Endothelial cell of umbilical vein (primary cell): ENCODE data around the gene MSMB. TPM values are rescaled to one million over a fixed set of nuclear protein-coding genes. Genes with fewer than 3 reads are reported as not detected.

Experiments used
- BruUV-seq: library from RNA; stranded (reverse); fragments of 400-500 nt; replicated peaks from 2 replicates; lab custom pipeline; 2021; lab: Mats Ljungman, UMichigan
- CTCF ChIA-PET: fragments of 300-600, 350-600 bp; sonication (Branson Sonifier 250); formaldehyde crosslinking; loops from one replicate; lab custom pipeline; 2021; ENCODE audit warnings: antibody characterized with exemption, inconsistent platforms; lab: Charles Lee
- POLR2A ChIA-PET: fragments of 300-600, 350-600 bp; sonication (Branson Sonifier 250); formaldehyde crosslinking; loops from one replicate; lab custom pipeline; 2021; ENCODE audit warnings: antibody characterized with exemption, inconsistent platforms; lab: Charles Lee
- DNase-seq: peaks from one replicate; pipeline ENCODE4 v3.0.0-alpha.2; 2011; ENCODE audit warnings: low read depth, low spot score
- FAIRE-seq: peaks from 2 replicates; lab custom pipeline; 2011; peaks lifted over from hg19 to GRCh38; lab: Jason Lieb, UNC
- H2AFZ ChIP-seq: 2 replicates; pipeline ENCODE4 v1.6.0; 2012; ENCODE audit warnings: low read depth, low read length, control low read depth, inconsistent platforms
- H3K27ac ChIP-seq: 2 replicates; pipeline ENCODE4 v1.5.1; 2011; ENCODE audit warnings: low read depth, mild to moderate bottlenecking, control low read depth, low read length, moderate library complexity; ENCODE audit not compliant: insufficient read depth
- H3K27me3 ChIP-seq, 2 experiments: 2 replicates each; pipeline versions ENCODE4 v1.6.0 to v1.6.1; 2011; ENCODE audit warnings: low read length in 2 of 2, mixed read lengths in 1 of 2; ENCODE audit not compliant: control insufficient read depth in 2 of 2, insufficient read depth in 2 of 2
- H3K36me3 ChIP-seq, 2 experiments: 2 replicates in 1 of 2; 3 replicates in 1 of 2; pipeline ENCODE4 v1.5.1; 2011; ENCODE audit warnings: low read length in 2 of 2, mild to moderate bottlenecking in 1 of 2, moderate library complexity in 1 of 2; ENCODE audit not compliant: control insufficient read depth in 2 of 2, insufficient read depth in 2 of 2; ENCODE audit errors: extremely low read depth in 1 of 2
- H3K4me1 ChIP-seq: 3 replicates; pipeline ENCODE4 v1.5.1; 2011; ENCODE audit warnings: mild to moderate bottlenecking, low read length; ENCODE audit not compliant: control insufficient read depth, insufficient read depth; ENCODE audit errors: extremely low read depth
- H3K4me2 ChIP-seq: 2 replicates; pipeline ENCODE4 v1.6.1; 2011; ENCODE audit warnings: low read length, control low read depth, mixed read lengths; ENCODE audit not compliant: insufficient read depth
- H3K4me3 ChIP-seq, 3 experiments: fragments of 200-600 bp in 1 of 3; sonication (generic), shearing (Covaris generic) in 1 of 3; replicated peaks in 1 of 3; 2 replicates each; pipeline ENCODE4 v1.5.1; 2011 to 2016; ENCODE audit warnings: control low read depth in 3 of 3, low read length in 3 of 3, mild to moderate bottlenecking in 2 of 3, inconsistent platforms in 1 of 3, low read depth in 1 of 3, moderate library complexity in 1 of 3; ENCODE audit not compliant: insufficient read depth in 1 of 3
- H3K79me2 ChIP-seq: 2 replicates; pipeline ENCODE4 v1.6.0; 2012; ENCODE audit warnings: low read length, inconsistent platforms; ENCODE audit not compliant: control insufficient read depth, insufficient read depth
- H3K9ac ChIP-seq: replicated peaks from 2 replicates; pipeline ENCODE3; 2011; ENCODE audit warnings: low read length, control low read depth; ENCODE audit not compliant: insufficient read depth; ENCODE audit errors: extremely low read depth
- H3K9me1 ChIP-seq: replicated peaks from 3 replicates; pipeline ENCODE4 v1.6.0; 2011; ENCODE audit warnings: mild to moderate bottlenecking, low read length; ENCODE audit not compliant: control insufficient read depth, insufficient read depth; ENCODE audit errors: extremely low read depth
- H3K9me3 ChIP-seq: replicated peaks from 2 replicates; pipeline ENCODE4 v1.5.1; 2012; ENCODE audit warnings: low read length, inconsistent platforms; ENCODE audit not compliant: control insufficient read depth, insufficient read depth
- H4K20me1 ChIP-seq: replicated peaks from 2 replicates; pipeline ENCODE3; 2011; ENCODE audit warnings: mild to moderate bottlenecking, low read length; ENCODE audit not compliant: control insufficient read depth, insufficient read depth; ENCODE audit errors: extremely low read depth
- CTCF ChIP-seq, 2 donors: IDR thresholded peaks; 1 replicate in 1 of 2; 2 replicates in 1 of 2; pipeline ENCODE4 v1.5.1; 2011; ENCODE audit warnings: low read length in 2 of 2, mild to moderate bottlenecking in 2 of 2, moderate library complexity in 2 of 2, control low read depth in 1 of 2, inconsistent platforms in 1 of 2, low read depth in 1 of 2; ENCODE audit not compliant: insufficient read depth in 1 of 2; ENCODE audit errors: extremely low read depth in 1 of 2
- EZH2 ChIP-seq: IDR thresholded peaks from 2 replicates; pipeline ENCODE4 v1.6.1; 2012; ENCODE audit warnings: borderline replicate concordance, low read depth, mild to moderate bottlenecking, moderate library complexity, low read length, inconsistent platforms; ENCODE audit not compliant: severe bottlenecking
- FOS ChIP-seq: IDR thresholded peaks from 2 replicates; pipeline ENCODE4 v1.6.1; 2011; ENCODE audit warnings: mild to moderate bottlenecking, low read length, moderate library complexity, borderline replicate concordance; ENCODE audit not compliant: insufficient read depth
- GATA2 ChIP-seq: IDR thresholded peaks from 2 replicates; pipeline ENCODE4 v1.7.0; 2011; ENCODE audit warnings: low read depth, mild to moderate bottlenecking, moderate library complexity, mixed read lengths, low read length; ENCODE audit not compliant: insufficient read length, insufficient read depth
- JUN ChIP-seq: IDR thresholded peaks from 2 replicates; pipeline ENCODE4 v1.6.1; 2011; ENCODE audit warnings: borderline replicate concordance, low read depth; ENCODE audit not compliant: insufficient read length, insufficient read depth
- MAX ChIP-seq: IDR thresholded peaks from 2 replicates; pipeline ENCODE4 v1.6.1; 2011; ENCODE audit not compliant: insufficient read depth, insufficient read length
- MYC ChIP-seq: IDR thresholded peaks from one replicate; pipeline ENCODE4 v1.6.1; 2011; ENCODE audit warnings: mild to moderate bottlenecking, low read depth, low read length
- POLR2A ChIP-seq: IDR thresholded peaks from 2 replicates; pipeline ENCODE4 v1.6.1; 2012; ENCODE audit warnings: low read depth, mild to moderate bottlenecking, control low read depth, low read length
- POLR2AphosphoS5 ChIP-seq: IDR thresholded peaks from 2 replicates; pipeline ENCODE4 v1.6.1; 2012; ENCODE audit warnings: low read depth, mild to moderate bottlenecking, control low read depth, low read length, moderate library complexity; ENCODE audit not compliant: insufficient read depth
- dilution Hi-C: fragments of 300-500 bp; cut with MboI; formaldehyde crosslinking; loops from one replicate; pipeline ENCODE4 v1.15.0; 2019; ENCODE audit warnings: low sequenced_read_pairs; ENCODE audit not compliant: extremely low pct_ligation_motif_present
- intact Hi-C: fragments of 100-400 bp; cut with micrococcal nuclease; formaldehyde crosslinking; loops from one replicate; pipeline ENCODE4 v1.10.0; 2022
- polyA plus RNA-seq, 4 experiments: library from polyadenylated mRNA; depleted of rRNA in 3 of 4; stranded (reverse) in 3 of 4; unstranded in 1 of 4; fragments of >200 nt; gene quantifications; 2 replicates each; pipeline versions ENCODE4 v1.2.1 to v1.2.3, GENCODE V29; 2011 to 2012; ENCODE audit warnings: missing spikeins in 1 of 4
- total RNA-seq: library from RNA; stranded (reverse); gene quantifications from 2 replicates; pipeline ENCODE4 v1.2.3, GENCODE V29; 2021

MSMB gene
- total and polyA plus RNA-seq, 2 donors (not counting 3 experiments of a cell fraction or from before 2014, with no cell fraction given): not detected

DNA sequence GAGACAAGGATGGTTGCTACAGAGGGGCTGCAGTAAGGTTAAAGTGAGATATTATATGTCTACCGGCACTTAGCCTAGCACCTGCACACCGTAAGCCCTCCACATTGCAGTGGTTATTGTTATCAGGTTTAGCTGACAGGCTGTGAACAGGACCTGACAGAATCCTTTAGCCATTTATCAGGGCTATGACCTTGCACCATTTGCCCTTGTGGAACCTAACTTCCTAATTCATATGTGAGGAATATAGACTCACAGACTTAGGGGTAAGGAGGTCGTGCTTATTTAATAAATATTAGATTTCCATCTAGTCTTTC lies 25.8 kb downstream of the MSMB start:
- intact Hi-C loops: loop anchor here (5.0 to 10.0 kb wide), 2 partner anchors 48 to 1016 kb away; partner anchors contain the start of genes TIMM23 and ZNF22
- H4K20me1 ChIP-seq: no peaks in the 10 kb centered on the region
- peaks cover 52% of the 10 kb centered on the region for H3K4me1 ChIP-seq
- ChIA-PET CTCF (interaction anchor here (0.7 to 3.9 kb wide), 3 partner anchors 9 to 16 kb away, joined by 3 to 18 read pairs (median 9); no protein-coding TSS in a partner anchor), POLR2A (no interaction called here)
- BruUV-seq: no TSS peak
- DNase-seq (no peak), FAIRE-seq (no peak)
- dilution Hi-C loops: no loop called here
- H3K9ac ChIP-seq: no peak overlapping the region
- H3K27me3 ChIP-seq: no peaks in the 10 kb centered on the region
- H3K79me2 ChIP-seq: peaks cover 93% of the 10 kb centered on the region
- H3K9me1 ChIP-seq: no peaks in the 10 kb centered on the region
- no peaks in the 10 kb centered on the region for H3K9me3 ChIP-seq
- no peak overlapping the region for H3K4me3 ChIP-seq
- H3K27ac ChIP-seq: peak overlapping the region; percentile 81
- peak overlapping the region; percentile 81 for H3K4me2 ChIP-seq
- H3K36me3 ChIP-seq: peaks cover 0 to 4% of the 10 kb centered on the region in 2 experiments
- no peak overlapping the region for H2AFZ ChIP-seq
- TF ChIP-seq JUN (no peak), MAX (no peak), EZH2 (no peak), POLR2AphosphoS5 (no peak), GATA2 (no peak), FOS (no peak), MYC (no peak), POLR2A (no peak), CTCF (IDR thresholded peaks at IDR 0.05; ENCODE audit: extremely low read depth in 1 of 2, insufficient read depth in 1 of 2, low read depth in 1 of 2, low read length in 2 of 2) (no peak)
